HEK293 (cell line): ENCODE data around the gene FOXN3.
A peak's percentile ranks its signal among the peaks of the same experiment; 100 is the strongest.

Experiments used
- GLI2 ChIP-seq: fragments of 450-650 bp; formaldehyde crosslinking; IDR thresholded peaks from 2 replicates; pipeline ENCODE4; 2017; ENCODE audit warnings: missing biosample characterization, missing genetic modification characterization, low read depth, borderline replicate concordance
- HIC1 ChIP-seq: fragments of 450-650 bp; formaldehyde crosslinking; IDR thresholded peaks from 2 replicates; pipeline ENCODE4 v1.5.1; 2016; ENCODE audit warnings: missing biosample characterization, missing genetic modification characterization
- SP2 ChIP-seq: fragments of 450-650 bp; formaldehyde crosslinking; IDR thresholded peaks from 2 replicates; pipeline ENCODE4 v1.5.1; 2016; ENCODE audit warnings: missing biosample characterization, missing genetic modification characterization
- ZBTB20 ChIP-seq: fragments of 450-650 bp; formaldehyde crosslinking; IDR thresholded peaks from 2 replicates; pipeline ENCODE4 v1.5.1; 2016; ENCODE audit warnings: missing biosample characterization, missing genetic modification characterization
- ZFP41 ChIP-seq: fragments of 450-650 bp; formaldehyde crosslinking; IDR thresholded peaks from 2 replicates; pipeline ENCODE4 v1.5.1; 2016; ENCODE audit warnings: missing biosample characterization, missing genetic modification characterization, borderline replicate concordance
- ZNF146 ChIP-seq: fragments of 450-650 bp; formaldehyde crosslinking; IDR thresholded peaks from 2 replicates; pipeline ENCODE4 v1.5.1; 2016; ENCODE audit warnings: missing biosample characterization, missing genetic modification characterization
- ZNF174 ChIP-seq: fragments of 450-650 bp; formaldehyde crosslinking; IDR thresholded peaks from 2 replicates; pipeline ENCODE4 v1.5.0; 2017; ENCODE audit warnings: missing biosample characterization, mild to moderate bottlenecking, missing genetic modification characterization
- ZNF214 ChIP-seq: fragments of 450-650 bp; formaldehyde crosslinking; IDR thresholded peaks from 2 replicates; pipeline ENCODE4 v1.5.1; 2017; ENCODE audit warnings: missing biosample characterization, mild to moderate bottlenecking, missing genetic modification characterization, borderline replicate concordance
- ZNF274 ChIP-seq, 2 experiments: fragments of 200-500 bp in 1 of 2; fragments of 450-650 bp in 1 of 2; sonication (Bioruptor generic) in 1 of 2; formaldehyde crosslinking in 1 of 2; IDR thresholded peaks; 2 replicates each; pipeline versions ENCODE4 v1.5.1 to v1.6.1; 2014 to 2016; ENCODE audit warnings: borderline replicate concordance in 1 of 2, inconsistent platforms in 1 of 2, low read length in 1 of 2, missing biosample characterization in 1 of 2, missing genetic modification characterization in 1 of 2
- ZNF366 ChIP-seq: fragments of 450-650 bp; formaldehyde crosslinking; conservative IDR thresholded peaks from 2 replicates; pipeline ENCODE4 v1.5.1; 2016; ENCODE audit warnings: missing biosample characterization, missing genetic modification characterization
- ZNF48 ChIP-seq: fragments of 450-650 bp; formaldehyde crosslinking; IDR thresholded peaks from 2 replicates; pipeline ENCODE4 v1.5.1; 2016; ENCODE audit warnings: missing biosample characterization, missing genetic modification characterization
- ZNF501 ChIP-seq: fragments of 450-650 bp; formaldehyde crosslinking; IDR thresholded peaks from 2 replicates; pipeline ENCODE4 v1.5.1; 2016; ENCODE audit warnings: missing biosample characterization, missing genetic modification characterization
- ZNF510 ChIP-seq: fragments of 450-650 bp; formaldehyde crosslinking; IDR thresholded peaks from 2 replicates; pipeline ENCODE4 v1.5.1; 2018; ENCODE audit warnings: mild to moderate bottlenecking, missing genetic modification characterization, missing biosample characterization; ENCODE audit not compliant: insufficient replicate concordance
- ZNF549 ChIP-seq: fragments of 450-650 bp; IDR thresholded peaks from 2 replicates; pipeline ENCODE4 v1.5.1; 2018; ENCODE audit warnings: missing biosample characterization, missing genetic modification characterization, mild to moderate bottlenecking, inconsistent platforms, moderate library complexity
- ZNF600 ChIP-seq: fragments of 450-650 bp; formaldehyde crosslinking; IDR thresholded peaks from 2 replicates; pipeline ENCODE4 v1.5.1; 2016; ENCODE audit warnings: missing biosample characterization, missing genetic modification characterization
- ZNF645 ChIP-seq: fragments of 450-650 bp; formaldehyde crosslinking; IDR thresholded peaks from 2 replicates; pipeline ENCODE4; 2016; ENCODE audit warnings: missing biosample characterization, missing genetic modification characterization
- ZNF677 ChIP-seq: fragments of 450-650 bp; IDR thresholded peaks from 2 replicates; pipeline ENCODE4 v1.5.0; 2018; ENCODE audit warnings: missing biosample characterization, mild to moderate bottlenecking, missing genetic modification characterization, moderate library complexity
- ZNF701 ChIP-seq: fragments of 450-650 bp; formaldehyde crosslinking; IDR thresholded peaks from 2 replicates; pipeline ENCODE4 v1.5.1; 2016; ENCODE audit warnings: missing biosample characterization, missing genetic modification characterization
- ZNF777 ChIP-seq: fragments of 450-650 bp; formaldehyde crosslinking; IDR thresholded peaks from 2 replicates; pipeline ENCODE4 v1.5.1; 2017; ENCODE audit warnings: missing biosample characterization, missing genetic modification characterization, borderline replicate concordance
- ZSCAN23 ChIP-seq: fragments of 450-650 bp; formaldehyde crosslinking; IDR thresholded peaks from 2 replicates; pipeline ENCODE4 v1.5.1; 2016; ENCODE audit warnings: missing biosample characterization, missing genetic modification characterization
- ZXDB ChIP-seq: fragments of 450-650 bp; formaldehyde crosslinking; IDR thresholded peaks from 2 replicates; pipeline ENCODE4 v1.5.1; 2016; ENCODE audit warnings: missing biosample characterization, missing genetic modification characterization
- TF ChIP-seq, protein P1 (sequence below): fragments of 450-650 bp; formaldehyde crosslinking; IDR thresholded peaks from 2 replicates; pipeline ENCODE4 v1.5.1; 2017; ENCODE audit warnings: missing biosample characterization, mild to moderate bottlenecking, missing genetic modification characterization, moderate library complexity
- TF ChIP-seq, protein P2 (sequence below): fragments of 450-650 bp; formaldehyde crosslinking; conservative IDR thresholded peaks from 2 replicates; pipeline ENCODE4 v1.5.1; 2016; ENCODE audit warnings: low read depth, missing biosample characterization, missing genetic modification characterization
- TF ChIP-seq, protein P3 (sequence below): sonication (generic); formaldehyde crosslinking; IDR thresholded peaks from 2 replicates; pipeline ENCODE4 v1.8.1; 2022; ENCODE audit warnings: mild to moderate bottlenecking, moderate library complexity, missing genetic modification reagents
- TF ChIP-seq, protein P4 (sequence below): fragments of 450-650 bp; formaldehyde crosslinking; IDR thresholded peaks from 2 replicates; pipeline ENCODE4 v1.5.1; 2016; ENCODE audit warnings: missing biosample characterization, missing genetic modification characterization

Gene FOXN3

GRCh38 chr14:89279649-89280232 lies 137.3 kb downstream of the FOXN3 start (continued):
- TF ChIP-seq ZBTB20 (0 out of 2 replicates have a peak, but pooled peaks have one; percentile 12), ZXDB (tag by site-specific recombination) (peak; percentile 69), ZFP41 (tag by site-specific recombination) (no peak), ZNF510 (tag by site-specific recombination) (no peak), ZNF274 (IDR thresholded peaks at IDR 0.05; ENCODE audit: low read length) (no peak), ZNF274 (tag by site-specific recombination; IDR thresholded peaks at IDR 0.05; ENCODE audit: borderline replicate concordance) (no peak), ZNF677 (tag by site-specific recombination) (no peak), ZNF146 (tag by site-specific recombination) (no peak), ZNF549 (no peak), ZNF645 (no peak), ZSCAN23 (tag by site-specific recombination) (peak; percentile 77; the same call in 1 of the 2 replicates), HIC1 (tag by site-specific recombination) (peak; percentile 69; the same call in 1 of the 2 replicates), ZNF600 (peak; percentile 24; the same call in 1 of the 2 replicates), GLI2 (tag by site-specific recombination) (peak; percentile 73), ZNF174 (tag by site-specific recombination) (no peak), ZNF366 (tag by site-specific recombination) (peak; percentile 89), ZNF214 (no peak), ZNF777 (tag by site-specific recombination) (no peak), SP2 (tag by site-specific recombination) (peak; percentile 48), ZNF501 (tag by site-specific recombination) (no peak), ZNF48 (tag by site-specific recombination) (no peak), ZNF701 (tag by site-specific recombination) (no peak)
- TF ChIP-seq, protein P1, sequence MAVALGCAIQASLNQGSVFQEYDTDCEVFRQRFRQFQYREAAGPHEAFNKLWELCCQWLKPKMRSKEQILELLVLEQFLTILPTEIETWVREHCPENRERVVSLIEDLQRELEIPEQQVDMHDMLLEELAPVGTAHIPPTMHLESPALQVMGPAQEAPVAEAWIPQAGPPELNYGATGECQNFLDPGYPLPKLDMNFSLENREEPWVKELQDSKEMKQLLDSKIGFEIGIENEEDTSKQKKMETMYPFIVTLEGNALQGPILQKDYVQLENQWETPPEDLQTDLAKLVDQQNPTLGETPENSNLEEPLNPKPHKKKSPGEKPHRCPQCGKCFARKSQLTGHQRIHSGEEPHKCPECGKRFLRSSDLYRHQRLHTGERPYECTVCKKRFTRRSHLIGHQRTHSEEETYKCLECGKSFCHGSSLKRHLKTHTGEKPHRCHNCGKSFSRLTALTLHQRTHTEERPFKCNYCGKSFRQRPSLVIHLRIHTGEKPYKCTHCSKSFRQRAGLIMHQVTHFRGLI (tag by site-specific recombination): no peak; the same call in 1 of the 2 replicates
- TF ChIP-seq, protein P2, sequence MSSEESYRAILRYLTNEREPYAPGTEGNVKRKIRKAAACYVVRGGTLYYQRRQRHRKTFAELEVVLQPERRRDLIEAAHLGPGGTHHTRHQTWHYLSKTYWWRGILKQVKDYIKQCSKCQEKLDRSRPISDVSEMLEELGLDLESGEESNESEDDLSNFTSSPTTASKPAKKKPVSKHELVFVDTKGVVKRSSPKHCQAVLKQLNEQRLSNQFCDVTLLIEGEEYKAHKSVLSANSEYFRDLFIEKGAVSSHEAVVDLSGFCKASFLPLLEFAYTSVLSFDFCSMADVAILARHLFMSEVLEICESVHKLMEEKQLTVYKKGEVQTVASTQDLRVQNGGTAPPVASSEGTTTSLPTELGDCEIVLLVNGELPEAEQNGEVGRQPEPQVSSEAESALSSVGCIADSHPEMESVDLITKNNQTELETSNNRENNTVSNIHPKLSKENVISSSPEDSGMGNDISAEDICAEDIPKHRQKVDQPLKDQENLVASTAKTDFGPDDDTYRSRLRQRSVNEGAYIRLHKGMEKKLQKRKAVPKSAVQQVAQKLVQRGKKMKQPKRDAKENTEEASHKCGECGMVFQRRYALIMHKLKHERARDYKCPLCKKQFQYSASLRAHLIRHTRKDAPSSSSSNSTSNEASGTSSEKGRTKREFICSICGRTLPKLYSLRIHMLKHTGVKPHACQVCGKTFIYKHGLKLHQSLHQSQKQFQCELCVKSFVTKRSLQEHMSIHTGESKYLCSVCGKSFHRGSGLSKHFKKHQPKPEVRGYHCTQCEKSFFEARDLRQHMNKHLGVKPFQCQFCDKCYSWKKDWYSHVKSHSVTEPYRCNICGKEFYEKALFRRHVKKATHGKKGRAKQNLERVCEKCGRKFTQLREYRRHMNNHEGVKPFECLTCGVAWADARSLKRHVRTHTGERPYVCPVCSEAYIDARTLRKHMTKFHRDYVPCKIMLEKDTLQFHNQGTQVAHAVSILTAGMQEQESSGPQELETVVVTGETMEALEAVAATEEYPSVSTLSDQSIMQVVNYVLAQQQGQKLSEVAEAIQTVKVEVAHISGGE (tag by site-specific recombination): no peak
- TF ChIP-seq, protein P3, sequence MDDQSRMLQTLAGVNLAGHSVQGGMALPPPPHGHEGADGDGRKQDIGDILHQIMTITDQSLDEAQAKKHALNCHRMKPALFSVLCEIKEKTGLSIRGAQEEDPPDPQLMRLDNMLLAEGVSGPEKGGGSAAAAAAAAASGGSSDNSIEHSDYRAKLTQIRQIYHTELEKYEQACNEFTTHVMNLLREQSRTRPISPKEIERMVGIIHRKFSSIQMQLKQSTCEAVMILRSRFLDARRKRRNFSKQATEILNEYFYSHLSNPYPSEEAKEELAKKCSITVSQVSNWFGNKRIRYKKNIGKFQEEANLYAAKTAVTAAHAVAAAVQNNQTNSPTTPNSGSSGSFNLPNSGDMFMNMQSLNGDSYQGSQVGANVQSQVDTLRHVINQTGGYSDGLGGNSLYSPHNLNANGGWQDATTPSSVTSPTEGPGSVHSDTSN (CRISPR knock-in tag): no peak
- TF ChIP-seq, protein P4, sequence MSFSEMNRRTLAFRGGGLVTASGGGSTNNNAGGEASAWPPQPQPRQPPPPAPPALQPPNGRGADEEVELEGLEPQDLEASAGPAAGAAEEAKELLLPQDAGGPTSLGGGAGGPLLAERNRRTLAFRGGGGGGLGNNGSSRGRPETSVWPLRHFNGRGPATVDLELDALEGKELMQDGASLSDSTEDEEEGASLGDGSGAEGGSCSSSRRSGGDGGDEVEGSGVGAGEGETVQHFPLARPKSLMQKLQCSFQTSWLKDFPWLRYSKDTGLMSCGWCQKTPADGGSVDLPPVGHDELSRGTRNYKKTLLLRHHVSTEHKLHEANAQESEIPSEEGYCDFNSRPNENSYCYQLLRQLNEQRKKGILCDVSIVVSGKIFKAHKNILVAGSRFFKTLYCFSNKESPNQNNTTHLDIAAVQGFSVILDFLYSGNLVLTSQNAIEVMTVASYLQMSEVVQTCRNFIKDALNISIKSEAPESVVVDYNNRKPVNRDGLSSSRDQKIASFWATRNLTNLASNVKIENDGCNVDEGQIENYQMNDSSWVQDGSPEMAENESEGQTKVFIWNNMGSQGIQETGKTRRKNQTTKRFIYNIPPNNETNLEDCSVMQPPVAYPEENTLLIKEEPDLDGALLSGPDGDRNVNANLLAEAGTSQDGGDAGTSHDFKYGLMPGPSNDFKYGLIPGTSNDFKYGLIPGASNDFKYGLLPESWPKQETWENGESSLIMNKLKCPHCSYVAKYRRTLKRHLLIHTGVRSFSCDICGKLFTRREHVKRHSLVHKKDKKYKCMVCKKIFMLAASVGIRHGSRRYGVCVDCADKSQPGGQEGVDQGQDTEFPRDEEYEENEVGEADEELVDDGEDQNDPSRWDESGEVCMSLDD (tag by site-specific recombination): no peak
